Jurkat, Clone E6-1 (cell line): ENCODE results near the gene BRD9.
"Not testable (repeated sequence)": the region's sequence is repeated elsewhere in the genome, so short reads cannot be mapped to it uniquely, and the experiment has no call there.

ENCODE experiments used
- DNase-seq: peaks from one replicate; pipeline ENCODE4 v3.0.0-alpha.2; 2011; ENCODE audit warnings: low read depth, low spot score
- H3K4me3 ChIP-seq: 2 replicates; pipeline ENCODE4 v1.5.1; 2011; ENCODE audit warnings: mild to moderate bottlenecking, low read length, control low read depth, moderate library complexity

Gene BRD9

DNA sequence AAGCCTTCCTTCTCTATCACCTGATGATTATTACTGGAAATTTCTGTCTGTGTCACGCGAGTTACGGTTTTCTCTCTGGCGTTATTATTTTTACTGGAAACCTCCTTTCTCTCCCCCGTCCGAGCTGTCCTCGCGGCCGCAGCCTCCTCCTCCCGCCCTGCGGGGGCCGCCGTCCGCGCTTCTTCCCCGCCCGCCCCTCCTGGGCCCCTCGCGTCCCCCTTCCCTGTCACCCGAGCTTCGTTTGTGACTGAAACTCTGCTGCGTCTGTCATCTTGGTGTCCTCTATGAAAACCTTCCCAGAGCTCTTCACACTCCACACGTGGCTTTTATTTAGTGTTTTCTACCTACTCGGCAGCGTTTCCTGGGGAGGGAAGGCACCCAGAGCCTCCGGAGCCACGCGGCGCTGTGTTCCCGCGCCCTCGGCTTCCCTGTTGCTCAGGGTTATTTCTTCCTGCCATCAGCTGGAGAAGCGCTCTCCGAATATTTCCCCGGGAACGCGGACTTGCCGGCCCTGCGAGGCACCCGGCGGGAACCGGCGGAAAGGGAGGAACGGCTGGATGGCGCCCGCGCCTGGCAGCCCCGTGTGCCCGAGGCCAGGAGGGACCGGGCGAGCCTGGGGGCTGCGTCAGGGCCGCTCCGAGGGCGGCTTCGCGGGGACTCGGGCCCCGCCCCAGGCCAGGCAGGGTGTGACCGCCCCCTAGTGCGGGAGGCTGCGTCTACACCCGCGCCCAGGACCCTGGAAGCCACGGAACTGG lies 34.0 kb upstream of the BRD9 start:
- H3K4me3 ChIP-seq: no peak overlapping the region
- no peak for DNase-seq

DNA sequence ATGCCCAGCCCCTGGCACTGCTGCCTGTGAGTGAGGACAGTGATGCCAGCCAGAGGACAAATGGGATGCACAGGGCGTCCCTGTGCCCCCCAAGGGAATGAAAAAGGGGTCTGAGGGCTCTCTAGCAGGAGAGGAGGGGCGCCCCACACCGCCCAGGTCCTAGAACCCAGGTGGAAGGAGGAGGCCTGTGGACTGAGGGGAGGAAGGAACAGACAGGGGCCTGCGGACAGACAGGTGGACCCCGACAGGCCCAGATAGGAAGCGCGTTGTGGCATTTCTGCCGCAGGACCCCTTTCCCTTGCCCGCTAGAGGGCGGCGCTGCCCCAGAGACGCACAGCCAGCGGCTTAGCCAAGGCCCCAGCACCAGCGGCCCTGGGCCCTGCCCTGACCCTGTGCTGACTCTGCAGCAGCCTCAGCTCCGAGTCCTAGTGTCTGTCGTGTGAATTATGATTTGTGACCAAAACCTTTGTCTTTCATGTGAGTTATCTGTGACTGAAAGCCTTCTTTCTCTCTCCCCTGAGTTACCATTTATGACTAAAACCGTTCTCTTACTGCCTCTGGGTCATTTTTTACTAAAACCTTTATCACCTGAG lies 30.8 kb upstream of the BRD9 start:
- DNase-seq: peak; percentile 69
- H3K4me3 ChIP-seq: no peak overlapping the region

DNA sequence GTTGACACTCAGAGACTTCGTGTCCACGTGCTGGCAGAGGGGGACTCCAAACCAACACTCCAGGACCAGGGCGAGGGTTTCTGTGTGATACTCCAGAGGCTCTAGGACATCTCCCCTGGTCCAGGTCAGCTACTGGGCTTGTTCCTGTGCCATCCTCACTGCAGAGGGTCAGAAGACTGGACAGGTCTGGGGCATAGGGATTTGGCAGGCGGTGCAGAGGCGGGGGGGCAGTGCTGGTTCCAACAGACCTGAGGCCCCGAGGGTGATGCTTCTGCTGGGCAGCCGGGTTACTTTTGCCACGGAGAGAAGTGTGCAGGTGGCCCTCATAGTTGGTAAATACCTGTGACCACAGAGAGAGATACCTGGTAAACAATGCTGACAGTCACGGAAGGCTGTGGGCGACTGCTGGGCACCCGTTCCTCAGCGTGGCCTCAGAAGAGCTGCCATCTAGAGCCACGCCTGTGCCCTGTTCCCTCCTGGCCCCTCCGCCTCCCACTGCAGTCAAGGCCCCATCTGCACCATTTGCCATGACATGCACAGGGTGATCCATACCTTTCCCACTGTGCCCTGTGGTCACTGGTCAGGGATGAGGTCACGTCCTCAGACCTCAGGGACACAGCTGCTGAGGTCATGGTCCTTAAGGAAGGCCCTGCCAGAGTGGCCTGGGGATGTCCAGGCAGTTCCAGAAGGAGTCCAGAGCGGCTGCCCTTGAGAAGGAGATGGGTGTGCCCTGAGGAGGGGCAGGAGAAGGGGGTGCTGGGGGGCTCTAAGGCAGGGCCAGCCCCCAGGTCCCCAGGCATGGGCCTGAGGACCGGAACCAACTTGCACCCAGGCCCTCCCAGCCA lies 30.1 kb upstream of the BRD9 start:
- no peak for DNase-seq

DNA sequence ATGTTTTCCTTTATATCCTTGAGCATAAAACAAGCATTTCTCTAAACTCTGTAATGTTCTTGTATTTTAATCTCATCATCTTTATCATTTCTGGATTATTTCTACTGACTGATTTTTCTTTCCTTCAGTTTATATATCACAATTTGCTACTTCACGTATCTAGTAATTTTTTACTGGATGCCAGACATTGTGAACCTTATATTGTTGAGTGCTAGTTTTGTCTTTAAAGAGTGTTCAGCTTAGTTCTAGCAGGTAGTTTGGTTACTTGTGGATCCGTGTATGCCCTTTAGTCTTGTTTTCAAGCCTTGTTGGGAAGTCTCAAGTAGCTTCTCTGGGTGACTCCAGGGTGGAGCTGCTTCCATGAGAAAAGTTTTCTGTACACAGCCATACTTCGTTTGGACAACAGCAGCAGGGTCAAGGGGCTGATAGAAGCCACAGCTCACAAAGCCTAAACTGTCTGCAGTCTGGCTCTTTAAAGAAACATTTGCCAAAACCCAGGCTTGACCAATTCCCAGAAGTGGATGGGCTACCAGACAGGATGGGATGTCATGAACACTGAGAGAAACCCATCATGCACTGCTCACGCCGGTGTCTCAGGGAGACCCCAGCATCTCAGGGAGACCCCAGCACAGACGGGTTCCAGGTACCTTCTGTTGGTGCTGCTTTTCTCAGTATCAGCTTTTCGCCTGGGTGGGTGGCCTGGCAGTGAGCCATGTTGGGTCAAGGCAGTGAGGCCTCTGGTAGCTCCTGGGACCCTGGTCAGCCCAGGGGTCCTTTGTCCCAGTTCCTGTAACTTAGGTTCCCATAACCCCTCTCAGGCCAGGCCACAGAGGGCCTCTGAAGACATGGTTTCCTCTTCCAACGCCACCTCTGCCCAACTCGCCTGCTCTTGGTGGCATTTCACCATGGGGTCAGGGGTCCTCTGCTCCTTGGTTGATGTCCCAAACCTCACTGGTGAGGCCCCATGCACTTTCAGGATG lies 29.1 kb upstream of the BRD9 start:
- no peak overlapping the region for H3K4me3 ChIP-seq
- DNase-seq: no peak

More for the DNA sequence above, 30.1 kb upstream of the BRD9 start:
- H3K4me3 ChIP-seq: no peak overlapping the region

DNA sequence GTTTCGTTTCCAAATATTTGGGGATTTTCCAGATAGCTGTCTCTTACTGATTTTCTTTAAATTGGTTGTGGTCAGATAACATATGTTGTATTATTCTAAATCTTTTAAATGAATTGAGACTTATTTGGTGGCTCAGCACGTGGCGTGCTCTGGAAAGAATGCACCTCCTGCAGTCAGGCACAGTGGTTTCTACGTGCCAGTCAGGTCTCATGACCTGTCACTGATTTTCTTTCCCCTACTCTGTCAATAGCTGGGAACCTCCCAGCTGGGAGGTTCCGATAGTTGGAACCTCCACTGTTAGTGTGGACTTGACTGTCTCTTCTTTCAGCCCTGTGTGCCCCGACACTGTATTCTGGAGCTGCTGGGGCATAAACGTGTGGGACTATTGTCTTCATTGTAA lies 27.7 kb upstream of the BRD9 start:
- no peak for DNase-seq
- no peak overlapping the region for H3K4me3 ChIP-seq

DNA sequence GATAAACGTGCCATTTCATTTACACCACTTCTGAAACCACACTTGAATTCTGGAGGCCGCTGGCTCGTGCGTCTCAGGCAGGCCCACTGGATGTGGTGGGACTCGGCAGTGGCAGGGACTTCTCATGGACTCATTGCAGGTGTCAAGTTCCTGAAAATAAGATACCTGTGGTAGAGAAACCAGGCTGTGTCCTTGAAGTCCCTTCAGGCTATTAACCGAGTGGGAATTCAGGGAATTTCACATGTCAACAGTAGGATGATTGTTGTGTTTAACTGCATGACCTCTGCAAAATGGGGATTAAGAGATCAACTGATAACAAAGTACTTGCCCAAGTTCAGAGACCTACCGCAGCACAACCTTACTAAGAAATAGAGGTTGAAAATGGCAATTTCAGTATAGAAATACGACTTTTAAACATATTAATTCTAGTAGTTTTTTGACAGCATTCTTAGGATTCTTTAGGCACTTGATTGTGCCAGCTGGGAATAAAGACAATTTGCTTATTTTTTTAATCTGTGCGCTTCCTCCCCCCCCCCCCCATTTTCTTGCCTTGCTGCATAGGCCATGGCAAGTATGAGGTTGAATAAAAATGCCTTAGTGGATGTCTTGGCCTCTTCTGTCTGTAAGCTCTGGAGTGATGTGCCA lies 26.9 kb upstream of the BRD9 start:
- no peak for DNase-seq
- no peak overlapping the region for H3K4me3 ChIP-seq

DNA sequence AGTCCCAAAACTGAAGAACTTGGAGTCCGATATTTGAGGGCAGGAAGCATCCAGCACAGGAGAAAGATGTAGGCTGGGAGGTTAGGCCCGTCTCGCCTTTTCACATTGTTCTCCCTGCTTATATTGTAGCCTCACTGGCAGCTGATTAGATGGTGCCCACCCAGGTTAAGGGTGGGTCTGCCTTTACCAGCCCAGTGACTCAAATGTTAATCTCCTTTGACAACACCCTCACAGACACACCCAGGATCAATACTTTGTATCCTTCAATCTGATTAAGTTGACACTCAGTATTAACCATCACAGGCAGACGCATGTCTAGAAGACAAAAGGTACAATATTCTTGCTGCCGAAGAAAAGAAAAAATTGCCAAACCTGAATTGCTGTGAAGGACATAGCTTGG lies 26.1 kb upstream of the BRD9 start:
- H3K4me3 ChIP-seq: not testable (repeated sequence)

DNA sequence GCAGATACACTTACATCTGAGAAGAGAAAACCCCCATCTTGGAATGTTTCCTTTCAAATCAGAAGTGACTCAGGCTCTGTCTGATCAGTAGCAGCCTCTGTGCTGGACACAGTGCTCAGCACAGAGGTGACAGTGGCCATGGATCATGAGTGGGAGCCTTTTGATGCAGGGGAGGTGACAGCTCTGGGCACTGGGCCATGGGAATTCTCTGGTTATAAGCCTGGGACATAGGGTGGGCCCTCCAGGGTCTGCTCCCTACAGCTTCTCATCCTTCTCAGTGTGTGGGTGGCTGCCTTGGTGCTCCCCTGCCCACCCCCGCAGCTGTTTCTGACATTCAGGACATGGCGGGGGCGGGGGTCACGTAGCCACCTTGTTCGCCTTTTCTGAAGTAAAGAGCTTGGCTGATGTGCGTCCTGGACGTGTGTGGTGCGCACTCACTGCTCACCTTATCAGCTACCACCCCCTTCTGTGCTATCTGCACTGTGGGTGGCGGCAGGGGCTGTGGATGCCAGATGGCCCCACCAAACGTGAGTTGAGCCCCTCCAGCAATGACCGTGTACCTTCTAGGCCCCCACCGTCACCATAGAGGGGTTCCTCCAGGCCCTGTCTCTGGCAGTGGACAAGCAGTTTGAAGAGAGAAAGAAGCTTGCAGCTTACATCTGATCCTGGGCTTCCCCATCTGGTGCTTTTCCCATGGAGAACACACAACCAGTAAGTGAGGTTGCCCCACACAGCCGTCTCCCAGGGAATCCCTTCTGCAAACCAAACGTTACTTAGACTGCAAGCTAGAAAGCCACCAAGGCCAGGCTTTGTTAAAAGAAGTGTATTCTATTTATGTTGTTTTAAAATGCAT lies 24.1 kb upstream of the BRD9 start:
- no peak for DNase-seq
- H3K4me3 ChIP-seq: no peak overlapping the region

More for the DNA sequence above, 26.1 kb upstream of the BRD9 start:
- not testable (repeated sequence) for DNase-seq

DNA sequence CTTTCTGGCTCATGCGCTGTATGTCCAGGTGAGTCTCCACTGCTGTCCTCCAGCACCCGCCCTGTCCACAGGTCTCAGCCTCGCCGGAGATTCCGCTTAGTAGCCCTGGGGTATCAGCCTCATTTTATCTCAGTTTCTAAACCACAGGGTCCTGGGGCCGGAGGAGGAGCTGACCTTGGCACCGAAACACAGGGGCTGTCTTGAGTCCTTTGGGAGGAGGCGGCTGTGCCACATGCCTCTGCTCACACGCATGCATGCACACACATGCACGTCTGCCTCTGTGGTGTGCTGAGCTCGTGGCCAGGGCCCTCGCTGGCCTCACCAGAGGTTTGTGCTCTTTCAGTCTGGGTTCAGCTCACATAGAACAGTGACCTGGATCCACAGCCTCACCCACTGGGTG lies 23.3 kb upstream of the BRD9 start:
- H3K4me3 ChIP-seq: no peak overlapping the region
- DNase-seq: no peak

DNA sequence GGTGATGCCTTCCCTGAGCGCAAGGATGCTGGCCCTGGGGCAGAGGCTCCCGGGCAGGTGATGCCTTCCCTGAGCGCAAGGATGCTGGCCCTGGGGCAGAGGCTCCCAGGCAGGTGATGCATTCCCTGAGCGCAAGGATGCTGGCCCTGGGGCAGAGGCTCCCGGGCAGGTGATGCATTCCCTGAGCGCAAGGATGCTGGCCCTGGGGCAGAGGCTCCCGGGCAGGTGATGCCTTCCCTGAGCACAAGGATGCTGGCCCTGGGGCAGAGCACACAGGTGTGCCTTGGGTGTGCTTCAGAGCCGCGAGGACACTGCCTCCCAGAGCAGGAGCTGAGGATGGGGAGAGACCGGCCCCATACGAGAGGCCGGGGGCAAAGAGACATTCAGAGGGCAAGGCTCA lies 22.7 kb upstream of the BRD9 start:
- not testable (repeated sequence) for DNase-seq, H3K4me3 ChIP-seq

DNA sequence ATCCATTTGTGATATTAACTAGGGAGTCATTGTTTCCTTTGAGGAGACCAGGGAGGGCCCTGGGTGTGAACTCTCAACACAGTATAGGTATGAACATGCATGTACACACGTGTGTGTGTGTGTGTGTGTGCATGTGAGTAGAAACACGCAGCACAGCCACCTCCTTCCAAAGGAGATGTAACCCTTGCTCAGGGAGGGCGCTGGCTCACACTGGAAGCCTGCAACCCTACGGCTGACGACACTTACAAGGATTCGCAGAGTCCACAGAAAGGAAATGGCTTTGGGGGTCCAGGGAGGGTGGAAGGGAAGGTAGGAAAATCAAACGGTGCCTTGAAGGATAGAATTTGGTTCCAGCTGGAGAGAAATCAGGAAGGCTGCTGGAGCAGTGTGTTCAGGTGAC lies 22.0 kb upstream of the BRD9 start:
- DNase-seq: no peak
- no peak overlapping the region for H3K4me3 ChIP-seq

DNA sequence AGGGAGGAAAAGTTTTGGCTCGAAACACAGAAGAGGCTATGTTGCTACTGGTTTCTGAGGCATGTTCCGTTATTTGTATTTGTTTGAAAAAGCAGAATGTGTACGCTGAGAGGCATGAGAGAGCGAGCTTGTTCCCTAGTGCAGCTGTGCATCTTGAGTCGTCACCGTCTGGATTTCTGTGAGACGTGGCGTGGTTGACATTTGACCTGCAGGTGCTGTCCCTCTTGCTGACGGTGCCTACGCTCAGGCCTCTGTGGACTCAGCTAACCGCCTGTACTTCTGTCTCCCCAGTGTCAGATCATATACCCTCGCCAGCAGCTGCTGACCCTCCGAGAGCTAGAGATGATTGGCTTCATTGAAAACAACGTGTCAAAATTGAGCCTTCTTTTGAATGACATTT lies 21.6 kb upstream of the BRD9 start:
- no peak for DNase-seq
- no peak overlapping the region for H3K4me3 ChIP-seq

DNA sequence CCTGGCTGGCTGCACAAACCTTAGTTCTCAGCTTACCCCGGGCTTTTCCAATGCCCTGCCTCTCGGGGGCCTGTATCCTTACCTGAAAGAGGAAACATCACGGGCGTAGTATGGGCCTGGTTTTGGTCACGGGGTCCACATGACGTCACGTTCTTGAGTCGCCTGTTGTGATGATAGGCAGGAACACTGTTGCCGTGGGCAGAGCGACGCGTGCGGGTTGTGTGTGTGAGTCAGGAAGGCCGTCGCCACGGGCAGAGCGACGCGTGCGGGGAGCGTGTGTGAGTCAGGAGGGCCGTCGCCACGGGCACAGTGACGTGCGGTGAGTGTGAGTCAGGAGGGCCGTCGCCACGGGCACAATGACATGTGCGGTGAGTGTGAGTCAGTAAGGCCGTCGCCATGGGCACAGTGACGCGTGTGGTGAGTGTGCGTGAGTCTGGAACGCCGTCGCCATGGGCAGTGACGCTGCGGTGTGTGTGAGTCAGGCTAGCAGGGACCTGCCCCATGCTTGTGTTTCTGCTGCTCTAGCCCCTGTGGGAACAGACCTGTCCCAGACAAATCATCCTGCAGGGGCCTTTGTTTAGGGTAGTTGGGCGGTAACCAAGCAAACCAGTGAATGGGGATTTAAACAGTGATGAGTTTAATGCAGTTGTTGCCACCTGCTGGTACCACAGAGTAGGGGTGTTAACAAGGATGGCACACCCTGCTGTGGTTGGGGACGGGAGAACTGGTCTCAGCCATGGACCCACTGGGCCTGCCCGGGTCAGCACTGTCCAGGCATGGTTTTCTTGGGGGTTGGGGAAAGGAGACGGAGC lies 19.9 kb upstream of the BRD9 start:
- no peak for DNase-seq
- H3K4me3 ChIP-seq: no peak overlapping the region

DNA sequence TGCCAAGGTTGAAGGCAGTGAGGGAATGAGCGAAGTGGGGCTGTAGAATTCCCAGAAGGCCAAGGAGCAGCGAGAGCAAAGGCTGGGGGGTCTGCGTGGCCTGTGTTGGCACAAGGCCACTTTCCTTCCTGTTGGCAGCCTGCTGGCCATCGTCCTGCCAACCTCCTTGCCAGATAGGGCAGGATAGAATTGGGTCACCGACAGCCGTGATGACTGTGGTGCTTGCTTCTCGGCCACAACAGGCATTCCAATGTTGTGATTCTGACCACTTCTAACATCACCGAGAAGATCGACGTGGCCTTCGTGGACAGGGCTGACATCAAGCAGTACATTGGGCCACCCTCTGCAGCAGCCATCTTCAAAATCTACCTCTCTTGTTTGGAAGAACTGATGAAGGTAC lies 19.0 kb upstream of the BRD9 start:
- H3K4me3 ChIP-seq: no peak overlapping the region
- no peak for DNase-seq

DNA sequence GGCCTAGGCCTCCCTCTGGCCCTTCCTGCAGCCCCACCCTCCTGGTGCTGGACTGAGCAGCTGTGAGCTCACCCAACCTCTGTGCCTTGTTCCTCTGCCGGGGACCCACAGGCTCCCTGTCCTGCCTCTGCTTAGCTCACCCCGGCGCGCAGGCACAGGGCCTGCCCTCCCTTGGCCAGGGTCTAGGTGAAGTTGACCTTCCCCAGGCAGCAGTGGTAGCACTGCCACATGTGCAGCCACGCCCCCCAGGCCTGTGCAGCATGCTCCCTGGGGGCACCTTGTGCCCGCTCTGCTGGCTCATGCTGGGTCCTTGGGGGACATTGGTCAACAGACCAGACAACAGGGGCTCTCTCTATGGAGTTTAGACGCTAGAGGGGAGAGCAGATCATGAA lies 18.2 kb upstream of the BRD9 start:
- no peak overlapping the region for H3K4me3 ChIP-seq
- DNase-seq: no peak

DNA sequence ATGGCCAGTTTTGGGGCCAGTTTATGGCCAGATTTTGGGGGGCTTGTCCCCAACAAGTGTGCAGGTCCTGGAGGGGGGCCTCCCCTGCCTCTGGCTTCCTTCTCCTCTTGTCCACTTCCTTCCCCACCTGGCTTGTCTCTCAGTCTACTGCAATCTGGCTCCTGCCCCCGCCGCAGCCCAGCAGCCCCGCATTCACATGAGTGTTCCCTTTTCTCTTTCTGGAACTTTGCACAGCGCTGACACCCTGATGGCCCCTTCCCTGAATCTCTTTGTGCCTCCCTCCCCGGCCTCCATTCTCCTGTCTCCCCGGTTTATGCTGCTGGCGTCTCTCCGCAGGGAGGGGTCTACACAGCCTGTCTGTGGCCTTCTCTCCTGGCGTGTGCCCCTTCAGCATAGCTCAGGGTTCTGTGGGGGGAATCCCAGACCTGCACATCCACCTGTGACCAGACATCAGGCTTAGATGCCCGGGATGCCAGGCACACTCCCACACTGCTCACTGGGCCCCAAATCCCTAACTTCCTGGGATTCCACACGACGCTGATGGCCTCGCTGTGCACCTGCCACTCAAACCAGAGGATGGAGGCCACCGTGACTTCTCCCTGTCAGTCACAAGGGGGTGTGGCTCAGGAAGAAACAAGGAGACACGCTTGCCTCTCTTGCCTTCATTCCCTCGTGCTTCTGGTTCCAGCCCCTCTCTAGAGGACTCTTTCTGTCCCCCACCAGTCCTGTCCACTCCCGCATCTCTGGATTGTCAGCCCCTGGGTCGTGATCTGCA lies 17.6 kb upstream of the BRD9 start:
- no peak for DNase-seq
- no peak overlapping the region for H3K4me3 ChIP-seq
